Hypothalamus (tissue), 51 donors: Measurements from ENCODE around the gene GGPS1.
"Not testable (repeated sequence)": the region's sequence is repeated elsewhere in the genome, so short reads cannot be mapped to it uniquely, and the experiment has no call there.

Source experiments
- DNase-seq, 51 donors: peaks; one replicate each; lab custom pipeline; 2025; lab: John Stamatoyannopoulos, UW

Gene GGPS1

DNA sequence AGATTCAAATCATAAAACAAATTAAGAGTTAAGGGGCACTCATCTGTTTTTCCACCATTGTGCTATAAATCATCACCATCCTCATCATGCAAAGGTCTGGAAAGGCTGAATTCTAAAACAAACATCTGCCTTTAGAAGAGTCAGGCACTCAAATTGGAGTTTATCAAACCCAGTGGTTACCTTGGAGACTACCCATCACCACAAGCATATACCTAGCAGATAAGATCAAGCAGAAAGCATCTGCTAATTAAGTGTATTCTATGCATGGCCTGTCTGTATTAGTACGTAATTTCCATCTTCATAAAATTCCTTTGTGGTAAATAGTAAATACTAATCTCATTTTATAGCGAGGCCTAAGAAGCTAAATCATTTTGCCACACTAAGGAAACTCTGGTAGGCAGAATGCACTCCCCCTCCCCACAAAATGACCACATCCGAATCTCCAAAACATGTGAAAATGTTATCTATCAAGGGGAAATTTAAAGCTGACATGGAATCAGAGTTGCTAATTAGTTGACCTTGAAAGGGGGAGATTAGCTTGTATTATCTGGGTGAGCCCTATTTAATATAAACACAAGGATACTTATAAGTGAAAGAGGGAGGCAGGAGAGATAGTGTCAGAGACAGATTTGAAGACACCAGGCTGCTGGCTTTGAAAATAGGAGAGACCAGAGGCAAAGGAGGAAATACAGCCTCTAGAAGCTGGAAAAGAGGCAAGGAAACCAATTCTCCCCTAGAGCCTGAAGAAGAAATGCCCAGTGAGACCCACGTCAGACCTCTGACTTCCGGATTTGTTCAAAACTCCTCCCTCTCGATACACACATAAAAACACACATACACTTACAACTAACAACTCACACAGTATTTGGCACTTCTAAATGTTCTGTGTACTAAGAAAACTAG is 23.6 kb upstream of the GGPS1 start:
- no peak for DNase-seq

- DNase-seq = no peak
Measured at GRCh38 chr1:235307158-235308124, 20.9 kb upstream of the GGPS1 start.

DNA sequence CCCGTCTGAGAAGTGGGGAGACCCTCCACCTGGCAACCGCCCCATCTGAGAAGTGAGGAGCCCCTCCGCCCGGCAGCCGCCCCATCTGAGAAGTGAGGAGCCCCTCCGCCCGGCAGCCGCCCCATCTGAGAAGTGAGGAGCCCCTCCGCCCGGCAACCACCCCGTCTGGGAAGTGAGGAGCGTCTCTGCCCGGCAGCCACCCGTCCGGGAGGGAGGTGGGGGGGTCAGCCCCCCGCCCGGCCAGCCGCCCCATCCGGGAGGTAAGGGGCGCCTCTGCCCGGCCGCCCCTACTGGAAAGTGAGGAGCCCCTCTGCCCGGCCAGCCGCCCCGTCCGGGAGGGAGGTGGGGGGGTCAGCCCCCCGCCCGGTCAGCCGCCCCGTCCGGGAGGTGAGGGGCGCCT is 19.2 kb upstream of the GGPS1 start:
- not testable (repeated sequence) for DNase-seq

GRCh38 chr1:235313262-235313661 is 15.1 kb upstream of the GGPS1 start:
- DNase-seq = no peak

DNA sequence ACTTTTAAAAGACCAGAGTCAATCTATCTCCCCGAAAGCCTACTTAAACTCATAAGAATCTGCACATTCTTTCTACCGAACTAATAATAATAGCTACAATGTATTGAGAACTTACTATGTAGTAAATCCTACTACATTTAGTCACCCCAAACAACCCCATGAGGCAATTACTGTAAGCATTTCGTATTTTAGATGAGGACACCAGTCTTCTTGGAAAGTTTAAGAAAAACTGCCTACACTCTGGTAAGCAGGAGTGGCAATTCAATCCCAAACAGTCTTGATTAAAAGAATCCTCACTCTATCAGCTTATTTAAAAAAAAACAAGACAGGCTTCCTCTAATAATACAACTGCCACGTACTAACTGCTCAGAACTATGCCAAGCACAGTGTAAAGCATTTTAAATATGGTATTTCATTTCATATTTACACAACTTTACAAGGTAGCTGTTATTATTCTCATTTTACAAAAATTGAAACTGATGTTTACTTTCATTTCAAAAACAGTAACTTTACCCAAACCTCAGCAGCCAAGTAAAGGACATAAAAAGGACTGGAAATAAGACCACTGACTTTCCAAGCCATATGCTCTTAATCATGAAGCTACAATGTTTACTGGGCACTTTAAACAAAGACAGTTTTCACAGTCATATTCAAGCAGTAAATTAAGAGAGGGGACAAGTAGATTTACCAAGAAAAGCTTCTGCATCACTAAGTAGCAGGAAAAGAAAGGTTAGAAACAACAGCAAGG is 14.3 kb upstream of the GGPS1 start:
- DNase-seq = no peak

DNA sequence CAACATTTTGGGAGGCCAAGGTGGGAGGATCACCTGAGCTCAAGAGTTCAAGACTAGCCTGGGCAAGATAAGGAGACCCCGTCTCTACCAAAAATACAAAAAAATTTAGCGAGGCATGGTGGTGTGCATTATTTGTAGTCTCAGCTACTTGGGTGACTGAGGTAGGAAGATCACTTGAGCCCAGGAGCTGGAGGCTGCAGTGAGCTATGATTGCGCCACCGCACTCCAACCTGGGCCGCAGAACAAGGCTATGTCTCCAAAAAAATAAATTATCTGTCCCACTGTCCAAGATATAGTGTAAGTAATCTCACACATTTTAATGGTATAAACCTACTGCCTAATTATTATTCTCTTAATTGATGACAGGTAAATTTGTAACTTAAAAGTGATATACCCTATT is 13.2 kb upstream of the GGPS1 start:
- no peak for DNase-seq

DNA sequence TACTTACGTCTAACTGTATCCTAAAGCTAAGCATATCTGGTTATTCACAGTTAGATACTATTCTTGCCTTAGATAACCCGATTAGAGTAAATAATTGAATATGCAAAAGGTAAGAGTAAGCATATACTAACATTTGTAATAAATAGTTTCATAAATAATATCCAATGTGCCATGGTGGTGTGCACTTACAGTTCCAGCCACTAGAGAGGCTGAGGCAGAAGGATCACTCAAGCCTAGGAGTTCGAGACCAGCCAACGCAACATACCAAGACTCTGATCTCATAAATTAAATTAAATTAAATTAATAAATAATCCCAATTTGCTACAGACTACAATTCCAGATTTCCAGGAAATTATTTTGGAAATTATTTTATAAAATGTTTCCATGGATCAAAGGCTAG is 12.6 kb upstream of the GGPS1 start:
- DNase-seq = no peak

DNA sequence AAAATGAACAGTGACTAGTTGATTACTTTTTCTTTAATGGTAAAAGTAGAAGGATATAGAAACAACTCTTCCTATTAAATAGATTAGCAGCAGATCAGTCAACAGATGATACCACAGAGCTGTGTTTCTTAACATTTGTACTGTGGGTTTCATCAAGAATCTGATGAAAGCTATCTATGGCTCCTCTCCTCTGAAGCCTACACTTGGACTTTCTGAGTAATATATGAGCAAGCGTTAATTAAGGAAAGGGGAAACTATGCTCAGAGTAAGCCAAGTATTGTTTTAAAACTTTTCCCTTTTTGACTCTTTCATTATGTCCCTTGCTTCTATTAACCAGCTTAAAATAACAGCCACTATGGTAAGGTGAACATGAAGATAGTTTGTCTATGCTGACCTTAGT is 11.2 kb upstream of the GGPS1 start:
- DNase-seq = no peak

GRCh38 chr1:235319255-235319654 is 9.1 kb upstream of the GGPS1 start:
- DNase-seq = no peak

GRCh38 chr1:235320521-235321179 is 7.7 kb upstream of the GGPS1 start:
- no peak for DNase-seq

DNA sequence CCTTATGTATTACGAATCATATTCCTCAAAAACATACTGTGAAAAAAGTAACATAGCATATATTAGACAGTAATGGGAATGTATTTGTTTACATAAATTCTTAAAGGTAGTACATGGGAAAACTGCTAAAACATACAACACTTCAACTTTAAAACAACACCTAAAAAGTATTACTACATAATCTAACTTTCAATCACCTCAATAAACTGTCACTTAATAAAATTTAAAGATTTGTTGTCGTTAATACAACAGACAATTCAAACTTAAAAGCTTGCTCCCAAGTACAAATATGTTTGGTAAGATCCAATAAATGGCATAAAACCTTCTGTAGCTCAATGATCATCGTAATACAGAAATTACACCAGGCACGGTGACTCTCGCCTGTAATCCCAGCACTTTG is 4.1 kb upstream of the GGPS1 start:
- no peak for DNase-seq

DNA sequence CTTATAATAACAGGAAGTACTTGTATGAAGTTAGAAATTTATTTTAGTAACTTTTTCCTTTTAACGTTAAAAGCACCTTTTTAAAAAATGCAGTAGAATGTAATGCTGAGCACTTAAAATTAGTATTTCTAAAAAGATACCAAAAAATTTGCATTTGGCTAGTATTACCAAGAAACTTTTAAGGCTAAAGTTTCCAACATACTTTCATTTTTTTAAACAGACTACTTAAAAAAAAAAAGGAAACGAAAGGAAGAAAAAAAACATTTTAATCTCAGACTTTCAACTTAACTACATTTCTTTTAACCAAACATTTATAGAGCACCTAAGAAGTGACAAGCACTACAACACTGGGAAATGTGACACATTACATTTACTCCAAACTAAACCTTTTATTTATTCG is 3.2 kb upstream of the GGPS1 start:
- no peak for DNase-seq

GRCh38 chr1:235325854-235326253 is 2.5 kb upstream of the GGPS1 start:
- no peak for DNase-seq

DNA sequence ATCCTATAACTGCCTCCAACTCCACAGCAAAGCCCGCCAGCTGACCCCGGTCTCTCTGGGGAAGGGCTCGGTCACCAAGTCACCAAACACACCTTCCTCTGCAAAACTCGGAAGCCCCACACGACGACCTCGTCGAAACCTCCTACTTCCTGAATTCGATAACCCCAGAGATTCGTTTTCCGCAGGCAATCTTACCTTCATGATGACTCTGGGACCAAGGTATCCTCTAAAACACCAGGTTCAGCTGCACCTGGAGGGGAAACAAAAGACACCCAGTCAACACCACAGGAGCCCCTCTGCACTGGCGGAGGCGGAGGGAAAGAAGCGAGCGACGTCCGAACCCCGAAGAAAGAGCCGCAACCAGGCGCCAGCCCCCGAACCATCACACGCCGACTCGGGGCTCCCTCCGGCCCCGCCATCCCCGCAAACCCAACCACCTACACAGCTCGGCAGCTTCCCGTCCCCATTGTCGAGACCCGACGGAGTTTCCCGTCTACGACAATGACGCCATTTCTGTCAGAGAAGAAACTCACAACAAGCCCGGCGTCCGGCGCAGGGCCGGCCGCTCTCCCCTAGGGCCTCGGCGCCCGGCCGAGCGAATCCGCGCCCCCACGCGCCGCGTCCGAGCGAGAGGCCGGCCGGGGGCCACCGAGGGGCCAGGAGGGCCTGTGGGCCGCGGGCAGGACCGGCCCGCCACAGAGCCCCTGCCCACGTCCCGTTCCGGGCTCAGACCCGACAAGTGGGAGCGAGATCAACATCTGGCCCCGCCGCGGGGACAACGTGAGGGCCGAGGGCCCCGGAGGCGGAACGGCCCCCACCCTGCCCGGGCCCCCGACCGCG is 1.4 kb upstream of the GGPS1 start:
- peak in 28 of 51 donors; percentile 10 to 66 (median 34) for DNase-seq

- peak in 36 of 51 donors; percentile 25 to 98 (median 87) for DNase-seq
Measured at GRCh38 chr1:235327559-235328270, 655 bp upstream of the GGPS1 start, which contains the start of gene ARID4B. Gene ARID4B, minus strand, starts transcription at chr1:235328179. Its CDS starts 1,260 bp downstream, at chr1:235326919.

DNA sequence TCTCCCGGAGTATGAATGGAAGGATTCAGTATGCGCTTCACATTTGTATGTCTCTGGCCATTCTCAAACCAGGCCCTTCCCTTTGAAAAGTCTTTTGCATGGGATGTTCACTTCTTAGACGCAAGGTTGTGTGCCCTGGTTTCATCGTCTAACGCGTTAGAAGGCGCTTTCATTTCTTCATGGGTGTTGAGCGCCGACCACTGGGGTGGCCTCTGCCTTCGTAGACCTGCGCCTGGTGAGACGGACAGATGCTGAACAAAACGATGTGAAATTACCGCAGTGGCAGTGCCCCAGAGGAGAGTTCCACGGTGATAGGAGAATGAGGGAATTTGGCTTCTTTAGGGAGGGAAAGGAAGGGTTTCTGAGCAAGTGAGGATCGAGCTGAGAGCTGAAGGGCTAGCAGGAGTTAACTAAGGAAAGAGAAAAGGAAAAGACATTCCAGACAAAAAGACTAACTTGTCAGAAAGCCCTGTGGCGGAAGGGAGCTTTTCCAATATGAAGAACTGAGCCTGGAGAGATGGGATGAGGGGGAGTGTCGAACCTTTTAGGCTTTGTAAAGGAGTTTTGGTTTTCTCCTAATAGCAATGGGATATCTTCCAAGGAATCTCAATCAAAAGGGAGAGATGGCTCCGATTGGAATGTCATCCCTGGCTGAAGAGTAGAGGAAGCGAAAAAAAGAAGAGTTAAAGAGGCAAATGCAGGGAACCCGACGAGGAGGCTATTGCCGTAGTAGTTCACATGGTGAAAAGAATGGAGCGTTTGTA is 951 bp downstream of the GGPS1 start:
- DNase-seq = peak in 21 of 51 donors; percentile 4 to 61 (median 37)

DNA sequence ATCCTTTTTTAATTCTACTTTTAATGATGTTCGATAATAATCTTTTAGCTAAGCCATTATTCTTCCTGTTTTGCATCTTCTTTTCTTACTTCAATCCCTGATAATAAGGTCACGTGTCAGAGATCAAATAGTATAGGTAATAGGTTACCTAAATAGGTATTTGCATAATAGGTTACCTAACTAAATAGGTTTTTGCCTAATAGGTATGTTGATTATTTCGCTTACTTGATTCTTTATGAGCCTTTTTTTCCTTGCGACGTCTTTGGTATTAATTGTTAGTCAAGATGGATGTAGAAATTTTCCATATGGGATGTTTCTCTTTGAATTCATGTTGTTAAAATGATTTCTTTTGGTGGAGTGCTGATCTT is 2.5 kb downstream of the GGPS1 start:
- DNase-seq = no peak

- no peak for DNase-seq
Measured at GRCh38 chr1:235331401-235331800, 3.0 kb downstream of the GGPS1 start.
